HG03342 (cell line): Measurements from ENCODE around the gene KCNG3.
"Not testable (repeated sequence)": the region's sequence is repeated elsewhere in the genome, so short reads cannot be mapped to it uniquely, and the experiment has no call there.

ENCODE experiments used
- ATAC-seq: cut with Tn5 transposase; IDR thresholded peaks from one replicate; pipeline ENCODE4 v1.9.1; 2021; ENCODE audit warnings: mild to moderate bottlenecking, moderate library complexity; ENCODE audit not compliant: unreplicated experiment

The KCNG3 gene

GRCh38 chr2:42436370-42436769 is 57.4 kb downstream of the KCNG3 start:
- no peak for ATAC-seq

- ATAC-seq = no peak
Measured at GRCh38 chr2:42435628-42436027, 58.2 kb downstream of the KCNG3 start.

DNA sequence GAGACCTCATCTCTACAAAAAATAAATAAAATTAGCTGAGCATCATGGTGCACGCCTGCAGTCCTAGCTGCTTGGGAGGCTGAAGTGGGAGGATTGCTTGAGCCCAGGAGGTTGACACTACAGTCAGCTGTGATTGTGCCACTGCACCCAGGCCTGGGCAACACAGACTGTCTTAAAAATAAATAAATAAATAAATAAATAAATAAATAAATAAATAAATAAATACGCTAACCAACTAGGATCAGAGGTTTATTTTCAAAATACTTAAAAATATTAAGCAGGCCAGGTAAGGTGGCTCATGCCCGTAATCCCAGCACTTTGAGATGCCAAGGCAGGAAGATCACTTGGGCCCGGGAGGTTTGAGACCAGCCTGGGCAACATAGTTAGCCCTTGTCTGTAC is 63.6 kb downstream of the KCNG3 start:
- ATAC-seq = no peak

DNA sequence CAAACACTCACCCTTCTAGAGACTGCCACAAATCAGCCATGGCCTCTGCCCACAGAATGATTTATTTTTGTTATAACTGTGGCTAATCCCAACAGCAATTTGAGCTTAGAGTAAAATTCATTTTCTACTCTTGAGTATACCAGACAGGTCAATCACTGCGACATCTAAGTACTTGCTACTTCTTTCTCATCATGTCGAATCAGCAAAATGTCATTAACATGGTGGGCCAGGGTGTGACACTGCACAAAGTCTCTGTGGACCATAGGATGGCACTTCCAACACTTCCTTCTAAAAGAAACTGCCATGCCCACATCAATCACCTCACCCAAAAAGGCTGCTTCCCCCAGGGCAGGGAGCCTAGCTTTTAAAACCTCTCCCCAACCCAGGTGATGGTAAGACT is 64.4 kb downstream of the KCNG3 start:
- no peak for ATAC-seq

GRCh38 chr2:42425697-42426096 is 68.1 kb downstream of the KCNG3 start:
- no peak for ATAC-seq

- no peak for ATAC-seq
Measured at GRCh38 chr2:42424033-42424432, 69.7 kb downstream of the KCNG3 start.

GRCh38 chr2:42421601-42422239 is 72.1 kb downstream of the KCNG3 start:
- ATAC-seq = no peak

DNA sequence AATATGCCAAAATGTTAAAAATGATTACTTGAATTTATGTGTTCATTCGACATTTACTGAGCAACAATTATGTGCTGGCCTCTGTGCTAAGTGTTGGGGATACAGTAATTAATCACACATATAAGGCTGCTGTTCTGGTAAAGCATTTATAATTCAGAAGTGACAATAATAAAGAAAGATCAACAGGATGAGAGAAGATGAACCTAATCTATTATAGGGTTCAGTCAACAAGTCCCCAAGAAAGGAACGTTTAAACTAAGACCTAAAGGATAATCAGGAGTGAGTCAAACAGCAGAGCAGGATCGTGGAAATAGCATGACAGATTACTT is 72.7 kb downstream of the KCNG3 start:
- ATAC-seq = no peak

DNA sequence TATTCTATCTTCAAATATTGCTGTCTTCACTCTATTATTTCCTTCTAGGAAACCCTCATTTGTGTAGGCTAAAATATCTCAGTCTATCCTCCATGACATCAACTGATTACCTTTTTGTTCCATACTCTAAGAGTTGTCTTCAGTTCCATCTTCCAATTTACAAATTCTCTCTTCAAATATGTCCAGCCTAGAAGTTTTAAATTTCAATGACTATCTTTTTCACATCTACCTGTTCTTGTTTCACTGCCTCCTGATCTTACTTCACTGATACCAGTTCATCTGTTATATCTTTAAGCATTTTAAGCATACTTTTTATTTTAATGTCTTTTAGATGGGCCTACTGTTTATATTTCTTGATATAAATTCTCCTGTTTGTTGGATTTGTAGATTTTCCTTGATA is 79.1 kb downstream of the KCNG3 start:
- no peak for ATAC-seq

GRCh38 chr2:42414158-42414557 is 79.6 kb downstream of the KCNG3 start:
- no peak for ATAC-seq

DNA sequence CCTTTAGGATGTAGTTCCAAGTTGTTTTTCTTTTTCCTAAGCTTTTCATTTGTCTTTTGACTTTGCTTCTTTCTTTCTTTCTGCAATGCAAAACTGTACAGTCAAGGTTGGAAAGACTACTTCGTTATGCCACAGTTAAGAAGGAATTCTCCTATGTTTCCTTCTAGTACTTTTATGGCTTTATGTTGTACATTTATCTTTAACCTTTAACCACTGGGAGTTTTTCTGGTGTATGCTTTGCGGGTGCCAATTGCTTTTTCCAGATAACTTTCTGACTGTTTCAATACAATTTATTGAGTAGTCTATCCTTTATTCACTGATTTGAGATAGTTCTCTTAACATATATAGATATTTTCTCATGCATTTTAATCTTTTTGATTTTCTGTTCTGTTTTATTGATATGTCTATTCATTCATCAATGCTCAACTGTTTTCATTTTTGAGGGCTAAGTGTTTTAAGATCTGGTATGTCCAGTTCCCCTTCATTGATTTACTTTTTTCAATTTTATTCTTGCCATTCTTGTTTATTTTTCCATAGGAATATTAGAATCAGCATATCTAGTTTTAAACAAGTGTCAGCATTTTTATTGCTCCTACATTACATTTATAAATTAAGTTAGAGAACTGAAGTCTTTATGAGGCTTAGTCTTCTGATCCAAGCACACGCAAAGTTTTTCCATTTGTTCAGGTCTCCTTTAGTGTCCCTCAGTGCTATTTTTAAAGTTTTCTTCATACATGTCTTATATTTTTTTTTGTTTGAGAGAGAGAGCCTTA is 82.9 kb downstream of the KCNG3 start:
- no peak for ATAC-seq

DNA sequence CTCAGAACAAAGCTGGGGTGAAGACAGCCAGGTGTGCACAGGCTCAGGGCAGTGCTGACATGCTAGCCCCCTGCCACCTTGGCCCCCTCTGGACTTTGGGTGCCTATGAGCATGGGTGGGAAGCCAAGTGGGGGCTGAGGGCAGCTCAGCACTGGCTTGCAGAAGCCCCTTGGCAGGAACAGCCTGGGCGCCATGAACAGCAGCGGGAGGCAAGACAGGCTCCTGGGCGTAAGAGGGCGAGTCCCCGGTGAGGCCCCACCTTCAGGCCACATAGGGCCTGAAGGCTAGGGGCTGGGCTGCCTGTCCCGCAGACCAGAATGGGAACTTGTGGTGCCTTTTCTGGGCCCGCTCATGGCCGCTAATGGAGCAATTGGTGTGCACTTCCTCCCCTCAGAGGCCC is 85.8 kb downstream of the KCNG3 start:
- ATAC-seq = no peak

DNA sequence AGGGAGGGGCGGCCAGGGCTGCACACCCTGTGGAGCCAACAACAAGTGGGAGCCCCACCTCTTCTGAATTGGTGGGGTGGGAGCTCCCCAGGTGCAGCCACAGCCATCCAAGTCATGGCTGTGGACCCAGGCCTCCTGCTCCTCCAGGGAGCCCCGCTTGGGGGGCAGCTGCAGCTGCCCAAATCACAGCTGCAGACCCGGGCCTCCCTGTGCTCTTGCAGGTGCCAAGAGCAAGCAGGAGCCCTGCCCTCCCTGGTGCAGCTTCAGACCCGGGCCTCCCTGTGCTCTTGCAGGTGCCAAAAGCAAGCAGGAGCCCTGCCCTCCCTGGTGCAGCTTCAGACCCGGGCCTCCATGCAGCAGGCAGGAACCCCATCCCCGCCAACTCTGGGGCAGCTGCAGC is 86.3 kb downstream of the KCNG3 start:
- no peak for ATAC-seq

DNA sequence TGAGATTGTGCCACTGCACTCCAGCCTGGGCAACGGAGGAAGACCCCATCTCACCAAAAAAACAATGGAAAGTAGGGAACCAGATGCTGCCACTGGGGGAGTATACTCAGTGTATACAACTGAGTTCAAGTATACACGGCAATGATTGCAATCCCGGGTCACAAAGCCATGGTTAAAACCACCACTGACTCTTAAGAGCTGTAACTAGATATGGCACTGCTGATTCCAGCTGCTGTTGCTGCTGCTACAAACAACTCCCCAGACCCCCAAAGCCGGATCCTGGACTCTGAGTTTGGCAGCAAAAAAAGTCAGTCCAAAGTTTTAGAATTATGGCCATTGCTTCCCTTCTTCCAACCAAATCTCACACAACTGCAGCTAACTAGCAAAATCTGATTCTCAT is 89.1 kb downstream of the KCNG3 start:
- no peak for ATAC-seq

- ATAC-seq = no peak
Measured at GRCh38 chr2:42401773-42402172, 92.0 kb downstream of the KCNG3 start.

- ATAC-seq = not testable (repeated sequence)
Measured at GRCh38 chr2:42398052-42398451, 95.7 kb downstream of the KCNG3 start.

DNA sequence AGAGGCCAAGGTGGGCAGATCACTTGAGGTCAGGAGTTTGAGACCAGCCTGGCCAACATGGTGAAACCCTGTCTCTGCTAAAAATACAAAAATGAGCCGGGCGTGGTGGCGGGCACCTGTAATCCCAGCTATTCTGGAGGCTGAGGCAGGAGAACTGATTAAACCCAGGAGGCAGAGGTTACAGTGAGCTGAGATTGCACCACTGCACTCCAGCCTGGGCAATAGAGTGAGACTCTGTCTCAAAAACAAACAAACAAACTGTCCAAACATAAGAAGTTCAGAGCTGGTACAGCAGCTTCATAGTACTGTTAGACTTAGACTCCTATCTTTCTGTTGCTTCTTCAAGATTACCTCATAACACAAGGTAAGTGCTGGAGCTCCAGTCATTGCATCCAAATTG is 100.5 kb downstream of the KCNG3 start:
- not testable (repeated sequence) for ATAC-seq

- no peak for ATAC-seq
Measured at GRCh38 chr2:42392191-42392590, 101.6 kb downstream of the KCNG3 start.
